ENCODE data around the gene IFI16. TPM values are rescaled to one million over a fixed set of nuclear protein-coding genes. Genes with fewer than 3 reads are reported as not detected.

Gene IFI16
- total RNA-seq, 1 experiment from 2014 or later, result 31.3 TPM

- Histone ChIP-seq H4K20me1 (ENCODE audit: insufficient read depth) (no peaks in the 10 kb centered on the region), H3K36me3 (ENCODE audit: low read depth) (no peaks in the 10 kb centered on the region), H3F3A (ENCODE audit: insufficient read depth, low read depth) (no peaks in the 10 kb centered on the region), H3K27me3 (ENCODE audit: insufficient read depth, low read depth) (no peaks in the 10 kb centered on the region), H3K9me3 (ENCODE audit: insufficient read depth, low read depth) (no peaks in the 10 kb centered on the region), H3K9me2 (ENCODE audit: insufficient read depth) (no peaks in the 10 kb centered on the region), H3K27ac (no peak overlapping the region), H3K4me3 (no peak overlapping the region), H3K79me2 (ENCODE audit: low read depth) (no peaks in the 10 kb centered on the region), H2AFZ (0 out of 2 replicates have a peak overlapping the region, but pooled peaks have one; percentile 26), H3K4me2 (no peak overlapping the region), H3K4me1 (replicated peaks; ENCODE audit: insufficient read depth) (no peaks in the 10 kb centered on the region)
- intact Hi-C loops (cut with micrococcal nuclease; ENCODE audit: unreplicated experiment), result loop anchor here (10.0 kb wide), 1 partner anchor 1035 kb away; no protein-coding TSS in a partner anchor
- TF ChIP-seq CTCF (conservative IDR thresholded peaks at IDR 0.05), result no peak
- no peak for TF ChIP-seq EZH2 (IDR thresholded peaks at IDR 0.05; ENCODE audit: low read depth)
- ChIA-PET POLR2A (ENCODE audit: unreplicated experiment) (no interaction called here), CTCF (interaction anchor here (0.6 to 1.3 kb wide), 4 partner anchors 192 to 875 kb away, joined by 3 to 16 read pairs (median 4); no protein-coding TSS in a partner anchor)
- BruUV-seq (replicated peaks), result no TSS peak
- DNase-seq, result peak in 1 of 2 experiments; percentile 19
These were observed 10.2 kb upstream of the IFI16 start for GRCh38 chr1:158999316-159000069.

- H4K20me1 ChIP-seq (ENCODE audit: insufficient read depth), result no peaks in the 10 kb centered on the region
- no peak overlapping the region for H3K4me3 ChIP-seq
- H3K9me3 ChIP-seq (ENCODE audit: insufficient read depth, low read depth), result no peaks in the 10 kb centered on the region
- CTCF ChIA-PET, result interaction anchor here (0.6 to 1.3 kb wide), 5 partner anchors 193 to 1028 kb away, joined by 3 to 16 read pairs (median 5); no protein-coding TSS in a partner anchor
- H3K4me2 ChIP-seq, result no peak overlapping the region
- H3K27me3 ChIP-seq (ENCODE audit: insufficient read depth, low read depth), result no peaks in the 10 kb centered on the region
- no peaks in the 10 kb centered on the region for H3F3A ChIP-seq (ENCODE audit: insufficient read depth, low read depth)
- TF ChIP-seq EZH2 (IDR thresholded peaks at IDR 0.05; ENCODE audit: low read depth), result no peak
- no peak for TF ChIP-seq CTCF (conservative IDR thresholded peaks at IDR 0.05)
- intact Hi-C loops (cut with micrococcal nuclease; ENCODE audit: unreplicated experiment), result loop anchor here (10.0 kb wide), 1 partner anchor 1035 kb away; no protein-coding TSS in a partner anchor
- DNase-seq, result no peak
- no TSS peak for BruUV-seq (replicated peaks)
- H2AFZ ChIP-seq, result 0 out of 2 replicates have a peak overlapping the region, but pooled peaks have one; percentile 26
- no peaks in the 10 kb centered on the region for H3K36me3 ChIP-seq (ENCODE audit: low read depth)
- H3K4me1 ChIP-seq (replicated peaks; ENCODE audit: insufficient read depth), result no peaks in the 10 kb centered on the region
- POLR2A ChIA-PET (ENCODE audit: unreplicated experiment), result no interaction called here
- no peak overlapping the region for H3K27ac ChIP-seq
- no peaks in the 10 kb centered on the region for H3K9me2 ChIP-seq (ENCODE audit: insufficient read depth)
- no peaks in the 10 kb centered on the region for H3K79me2 ChIP-seq (ENCODE audit: low read depth)
These were observed 9.7 kb upstream of the IFI16 start for GRCh38 chr1:159000070-159000409.

GRCh38 chr1:159000625-159001024 is 9.1 kb upstream of the IFI16 start:
- Histone ChIP-seq H3K27me3 (ENCODE audit: insufficient read depth, low read depth) (no peaks in the 10 kb centered on the region), H3K79me2 (ENCODE audit: low read depth) (no peaks in the 10 kb centered on the region), H2AFZ (no peak overlapping the region), H3F3A (ENCODE audit: insufficient read depth, low read depth) (no peaks in the 10 kb centered on the region), H3K36me3 (ENCODE audit: low read depth) (no peaks in the 10 kb centered on the region), H3K4me3 (no peak overlapping the region), H3K4me2 (no peak overlapping the region), H4K20me1 (ENCODE audit: insufficient read depth) (no peaks in the 10 kb centered on the region), H3K9me2 (ENCODE audit: insufficient read depth) (no peaks in the 10 kb centered on the region), H3K4me1 (replicated peaks; ENCODE audit: insufficient read depth) (no peaks in the 10 kb centered on the region), H3K9me3 (ENCODE audit: insufficient read depth, low read depth) (no peaks in the 10 kb centered on the region), H3K27ac (no peak overlapping the region)
- peak in 1 of 2 experiments; percentile 56 for DNase-seq
- POLR2A ChIA-PET (ENCODE audit: unreplicated experiment), result no interaction called here
- no TSS peak for BruUV-seq (replicated peaks)
- intact Hi-C loops (cut with micrococcal nuclease; ENCODE audit: unreplicated experiment), result loop anchor here (10.0 kb wide), 1 partner anchor 1036 kb away; no protein-coding TSS in a partner anchor
- CTCF ChIA-PET, result interaction anchor here (0.6 to 1.3 kb wide), 3 partner anchors 797 to 1028 kb away, joined by 3 to 10 read pairs (median 3); no protein-coding TSS in a partner anchor
- no peak for TF ChIP-seq EZH2 (IDR thresholded peaks at IDR 0.05; ENCODE audit: low read depth)
- no peak for TF ChIP-seq CTCF (conservative IDR thresholded peaks at IDR 0.05)

All from PC-9 (cell line).